A673 (cell line): Measurements from ENCODE around the gene PRKCH.

ENCODE experiments used
- EZH2 ChIP-seq: fragments of 200-600 bp; sonication (generic); IDR thresholded peaks from 2 replicates; pipeline ENCODE4 v1.6.1; 2017; ENCODE audit warnings: borderline replicate concordance, low read depth, mild to moderate bottlenecking, mixed read lengths, antibody characterized with exemption, low read length; ENCODE audit not compliant: poor library complexity, severe bottlenecking
- TF ChIP-seq, protein P1 (sequence below): fragments of 300-800, 200-600 bp; sonication (generic); conservative IDR thresholded peaks from 2 replicates; pipeline ENCODE4 v1.5.1; 2017; ENCODE audit warnings: low read depth, mild to moderate bottlenecking, antibody characterized with exemption, low read length, moderate library complexity, mixed read lengths

DNA sequence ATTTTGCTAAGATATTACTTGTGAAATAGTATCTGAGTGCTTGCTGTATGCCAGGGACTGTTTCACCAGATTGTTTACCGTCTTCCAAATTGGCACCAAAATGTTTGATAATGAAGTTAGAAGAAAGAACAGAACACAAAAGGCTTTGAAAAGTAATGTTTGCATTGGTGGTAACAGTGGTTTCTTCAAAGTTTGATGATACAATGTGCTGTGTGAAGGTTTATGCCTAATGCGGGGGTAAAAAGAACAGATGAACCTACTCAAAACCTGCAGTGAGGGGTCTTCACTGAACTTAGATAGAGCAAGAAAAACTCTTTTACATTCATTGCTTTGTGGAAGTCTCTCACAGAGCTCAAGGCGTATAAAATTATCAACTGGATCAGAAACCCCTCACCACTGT is 76.2 kb downstream of the PRKCH start:
- no peak for TF ChIP-seq EZH2
- TF ChIP-seq, protein P1, sequence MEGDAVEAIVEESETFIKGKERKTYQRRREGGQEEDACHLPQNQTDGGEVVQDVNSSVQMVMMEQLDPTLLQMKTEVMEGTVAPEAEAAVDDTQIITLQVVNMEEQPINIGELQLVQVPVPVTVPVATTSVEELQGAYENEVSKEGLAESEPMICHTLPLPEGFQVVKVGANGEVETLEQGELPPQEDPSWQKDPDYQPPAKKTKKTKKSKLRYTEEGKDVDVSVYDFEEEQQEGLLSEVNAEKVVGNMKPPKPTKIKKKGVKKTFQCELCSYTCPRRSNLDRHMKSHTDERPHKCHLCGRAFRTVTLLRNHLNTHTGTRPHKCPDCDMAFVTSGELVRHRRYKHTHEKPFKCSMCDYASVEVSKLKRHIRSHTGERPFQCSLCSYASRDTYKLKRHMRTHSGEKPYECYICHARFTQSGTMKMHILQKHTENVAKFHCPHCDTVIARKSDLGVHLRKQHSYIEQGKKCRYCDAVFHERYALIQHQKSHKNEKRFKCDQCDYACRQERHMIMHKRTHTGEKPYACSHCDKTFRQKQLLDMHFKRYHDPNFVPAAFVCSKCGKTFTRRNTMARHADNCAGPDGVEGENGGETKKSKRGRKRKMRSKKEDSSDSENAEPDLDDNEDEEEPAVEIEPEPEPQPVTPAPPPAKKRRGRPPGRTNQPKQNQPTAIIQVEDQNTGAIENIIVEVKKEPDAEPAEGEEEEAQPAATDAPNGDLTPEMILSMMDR = no peak
